ENCODE data around the gene EXOC6. TPM values are rescaled to one million over a fixed set of nuclear protein-coding genes. Genes with fewer than 3 reads are reported as not detected.

The EXOC6 gene
- polyA plus RNA-seq, 2 donors = 1.4 to 2.0 TPM

DNA sequence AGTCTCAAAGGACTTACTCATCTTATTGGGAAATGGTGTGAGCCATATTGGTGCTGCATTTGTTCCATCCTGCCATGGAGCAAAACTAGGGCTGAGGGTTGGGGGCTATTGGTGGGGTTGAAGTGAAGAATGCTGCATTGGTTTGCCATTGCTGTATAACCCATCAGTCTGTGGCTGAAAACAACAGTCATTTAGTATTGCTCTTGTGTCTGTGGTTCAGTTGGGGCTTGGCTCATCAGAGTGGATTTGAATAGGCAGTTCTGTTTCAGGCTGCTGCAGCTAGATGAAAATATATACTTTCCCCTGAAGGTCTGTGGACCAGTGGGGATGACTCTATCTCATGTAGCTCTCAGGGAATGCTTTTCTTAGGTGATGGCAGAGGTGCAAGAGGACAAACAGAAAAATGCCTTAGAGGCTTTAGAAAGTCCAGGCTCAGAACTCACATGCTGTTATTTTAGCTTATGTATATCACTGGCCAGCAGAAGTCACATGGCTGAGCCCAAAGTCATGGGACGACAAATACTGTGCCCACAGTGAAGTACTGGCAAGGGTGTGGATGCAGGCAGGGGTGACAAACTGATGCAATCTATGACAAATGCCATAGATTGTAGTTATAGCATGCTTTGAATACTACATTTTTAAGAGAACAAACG lies 15.2 kb upstream of the EXOC6 start:
- Histone ChIP-seq H3K27ac (ENCODE audit: low read depth in 2 of 2, low read length in 1 of 2) (no peak overlapping the region), H3K9me3 (ENCODE audit: control insufficient read depth in 2 of 2, insufficient read depth in 1 of 2, low read depth in 1 of 2, low read length in 1 of 2) (no peaks in the 10 kb centered on the region), H3K27me3 (ENCODE audit: control insufficient read depth in 1 of 2, insufficient read depth in 2 of 2, low read length in 2 of 2) (peaks cover 0 to 2% of the 10 kb centered on the region in 2 donors), H3K4me3 (ENCODE audit: low read depth in 1 of 2, low read length in 2 of 2) (no peak overlapping the region), H3K36me3 (ENCODE audit: control insufficient read depth in 2 of 2, insufficient read depth in 2 of 2, low read length in 1 of 2) (no peaks in the 10 kb centered on the region), H3K4me1 (ENCODE audit: control insufficient read depth in 2 of 2, insufficient read depth in 2 of 2, low read length in 1 of 2) (no peaks in the 10 kb centered on the region)
- 65 to 72% methylated on average over 2 of the region's 2 CpGs for WGBS, 2 donors

DNA sequence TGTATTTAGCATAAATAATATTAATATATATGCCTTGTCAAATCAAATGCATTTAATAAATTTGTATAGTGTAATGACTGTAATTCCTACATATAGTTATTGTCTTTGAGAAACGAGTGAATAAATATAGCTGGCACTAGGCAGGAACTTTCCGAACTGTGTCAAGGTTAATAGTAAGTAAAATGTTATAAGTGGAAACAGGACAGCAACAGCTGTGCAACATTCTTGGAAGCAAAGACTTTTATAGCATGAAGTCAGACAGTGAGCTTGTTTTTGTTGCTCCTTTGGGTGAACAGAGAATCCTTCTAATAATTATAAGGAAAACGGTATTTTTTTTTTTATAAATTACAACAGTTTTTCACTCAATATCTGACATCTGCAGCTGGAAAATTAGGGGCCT lies 14.0 kb upstream of the EXOC6 start:
- Histone ChIP-seq H3K27ac (ENCODE audit: low read depth in 2 of 2, low read length in 1 of 2) (no peak overlapping the region), H3K9me3 (ENCODE audit: control insufficient read depth in 2 of 2, insufficient read depth in 1 of 2, low read depth in 1 of 2, low read length in 1 of 2) (no peaks in the 10 kb centered on the region)
- 62 to 72% methylated on average over 3 of the region's 3 CpGs for WGBS, 2 donors

DNA sequence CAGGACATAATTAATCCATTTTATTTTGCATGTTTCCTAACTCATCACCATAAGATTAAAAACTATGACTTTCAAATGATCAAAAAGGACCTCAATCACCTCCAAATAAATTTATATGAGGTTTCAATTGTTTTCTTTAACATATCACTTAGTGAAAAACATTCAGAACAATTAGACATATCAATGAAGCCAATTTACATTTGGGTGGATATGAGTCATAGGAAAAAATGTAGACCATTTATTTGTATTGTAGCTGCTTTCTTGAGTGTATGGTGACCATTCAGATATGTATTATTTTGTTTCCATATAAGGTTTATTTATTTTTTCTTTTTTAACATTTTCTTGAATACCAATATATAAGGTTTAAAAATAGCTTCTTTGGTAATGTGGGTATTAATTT lies 13.3 kb upstream of the EXOC6 start:
- H3K4me3 ChIP-seq (ENCODE audit: low read depth in 1 of 2, low read length in 2 of 2) = no peak overlapping the region
- H3K27ac ChIP-seq (ENCODE audit: low read depth in 2 of 2, low read length in 1 of 2) = no peak overlapping the region
- no peaks in the 10 kb centered on the region for H3K4me1 ChIP-seq (ENCODE audit: control insufficient read depth in 2 of 2, insufficient read depth in 2 of 2, low read length in 1 of 2)
- no peaks in the 10 kb centered on the region for H3K36me3 ChIP-seq (ENCODE audit: control insufficient read depth in 2 of 2, insufficient read depth in 2 of 2, low read length in 1 of 2)
- H3K27me3 ChIP-seq (ENCODE audit: control insufficient read depth in 1 of 2, insufficient read depth in 2 of 2, low read length in 2 of 2) = peaks cover 0 to 2% of the 10 kb centered on the region in 2 donors
- no peaks in the 10 kb centered on the region for H3K9me3 ChIP-seq (ENCODE audit: control insufficient read depth in 2 of 2, insufficient read depth in 1 of 2, low read depth in 1 of 2, low read length in 1 of 2)

More for the DNA sequence above, 14.0 kb upstream of the EXOC6 start:
- Histone ChIP-seq H3K4me1 (ENCODE audit: control insufficient read depth in 2 of 2, insufficient read depth in 2 of 2, low read length in 1 of 2) (no peaks in the 10 kb centered on the region), H3K27me3 (ENCODE audit: control insufficient read depth in 1 of 2, insufficient read depth in 2 of 2, low read length in 2 of 2) (peaks cover 0 to 2% of the 10 kb centered on the region in 2 donors), H3K4me3 (ENCODE audit: low read depth in 1 of 2, low read length in 2 of 2) (no peak overlapping the region), H3K36me3 (ENCODE audit: control insufficient read depth in 2 of 2, insufficient read depth in 2 of 2, low read length in 1 of 2) (no peaks in the 10 kb centered on the region)

DNA sequence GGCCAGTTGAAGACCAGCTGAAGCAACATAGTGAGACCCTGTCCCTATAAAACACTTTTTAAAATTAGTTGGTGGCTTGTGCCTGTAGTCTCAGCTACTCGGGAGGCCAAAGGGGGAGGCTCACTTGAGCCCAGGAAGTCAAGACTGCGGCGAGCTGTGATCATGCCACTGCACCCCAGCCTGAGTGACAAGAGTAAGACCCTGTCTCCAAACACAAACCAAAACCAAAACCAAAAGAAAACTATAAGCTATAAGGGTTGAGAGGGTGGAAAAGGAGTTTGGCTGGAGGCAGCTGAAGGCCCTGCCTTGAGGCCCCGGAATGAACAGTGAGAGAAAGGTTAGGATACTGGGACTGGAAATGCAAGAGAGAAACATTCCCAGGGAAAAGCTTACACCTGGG lies 10.9 kb upstream of the EXOC6 start:
- Histone ChIP-seq H3K27me3 (ENCODE audit: control insufficient read depth in 1 of 2, insufficient read depth in 2 of 2, low read length in 2 of 2) (peaks cover 0 to 2% of the 10 kb centered on the region in 2 donors), H3K36me3 (ENCODE audit: control insufficient read depth in 2 of 2, insufficient read depth in 2 of 2, low read length in 1 of 2) (no peaks in the 10 kb centered on the region)

DNA sequence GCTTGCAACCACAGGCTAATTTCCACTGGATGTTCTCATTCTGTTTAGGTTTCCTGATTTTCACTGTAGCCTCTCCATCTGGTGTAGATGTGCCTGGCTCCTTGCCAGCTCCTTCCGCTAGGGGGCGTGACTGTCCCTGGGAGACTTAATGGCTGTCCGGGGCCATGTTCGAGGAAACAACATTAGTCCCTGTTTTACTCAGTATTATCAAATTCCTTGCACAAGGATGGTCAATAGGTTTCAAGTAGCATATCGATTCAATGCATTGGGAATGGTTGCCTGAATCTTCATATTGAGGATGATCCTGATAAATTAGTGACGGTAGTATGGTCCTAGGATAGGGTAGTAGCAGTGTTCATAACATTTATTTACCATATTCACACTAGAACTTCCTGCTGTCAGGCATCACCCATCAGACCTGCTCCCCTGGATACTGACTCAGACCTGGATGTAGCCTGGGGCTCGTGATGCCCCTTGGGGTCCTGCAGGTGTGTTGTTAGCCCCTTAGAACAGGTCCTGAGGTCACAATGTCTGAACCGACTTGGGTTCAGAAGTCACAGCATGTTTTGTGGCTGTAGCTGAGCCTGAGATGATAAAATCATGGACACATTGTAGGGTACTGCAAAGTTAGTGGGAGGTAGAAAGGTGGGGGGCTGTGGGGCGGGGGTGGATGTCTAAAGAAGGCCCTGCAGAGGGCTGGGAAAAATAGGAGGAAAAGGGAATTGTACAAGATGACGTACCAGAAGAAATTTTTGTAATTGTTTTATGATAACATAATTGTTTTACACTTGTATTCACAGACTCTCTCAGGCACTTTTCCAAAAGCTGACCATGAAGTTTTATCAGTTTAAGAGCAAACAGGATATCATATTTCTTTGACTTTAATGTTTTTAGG lies 8.9 kb upstream of the EXOC6 start:
- WGBS, 2 donors = 48 to 50% methylated on average over 10 of the region's 10 CpGs

More for the DNA sequence above, 10.9 kb upstream of the EXOC6 start:
- Histone ChIP-seq H3K4me1 (ENCODE audit: control insufficient read depth in 2 of 2, insufficient read depth in 2 of 2, low read length in 1 of 2) (no peaks in the 10 kb centered on the region), H3K9me3 (ENCODE audit: control insufficient read depth in 2 of 2, insufficient read depth in 1 of 2, low read depth in 1 of 2, low read length in 1 of 2) (no peaks in the 10 kb centered on the region), H3K4me3 (ENCODE audit: low read depth in 1 of 2, low read length in 2 of 2) (no peak overlapping the region), H3K27ac (ENCODE audit: low read depth in 2 of 2, low read length in 1 of 2) (no peak overlapping the region)
- 83% methylated on average over 4 of the region's 4 CpGs for WGBS, 2 donors

DNA sequence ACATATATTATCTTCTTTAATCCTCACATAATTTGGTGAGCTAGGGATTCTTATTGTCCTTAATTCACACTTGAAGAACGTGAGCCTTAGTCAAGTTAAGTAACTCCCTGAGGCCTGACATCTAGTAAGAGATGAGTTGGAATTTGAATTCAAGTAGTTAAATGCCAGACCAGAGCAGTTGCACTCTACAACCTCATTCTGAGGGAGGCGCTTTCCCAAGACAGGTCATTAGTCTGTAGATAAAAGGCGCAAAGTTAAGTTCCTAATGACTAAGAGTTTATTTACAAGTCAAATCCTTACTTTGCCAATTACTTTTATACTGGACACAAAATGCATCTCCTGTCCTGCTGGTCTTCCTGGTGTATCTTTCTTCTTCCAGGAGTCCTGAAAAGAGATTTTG lies 3.6 kb upstream of the EXOC6 start:
- WGBS, 2 donors = 51 to 63% methylated on average over 3 of the region's 3 CpGs
- Histone ChIP-seq H3K27ac (ENCODE audit: low read depth in 2 of 2, low read length in 1 of 2) (no peak overlapping the region), H3K4me3 (ENCODE audit: low read depth in 1 of 2, low read length in 2 of 2) (no peak overlapping the region), H3K9me3 (ENCODE audit: control insufficient read depth in 2 of 2, insufficient read depth in 1 of 2, low read depth in 1 of 2, low read length in 1 of 2) (no peaks in the 10 kb centered on the region), H3K36me3 (ENCODE audit: control insufficient read depth in 2 of 2, insufficient read depth in 2 of 2, low read length in 1 of 2) (no peaks in the 10 kb centered on the region), H3K27me3 (ENCODE audit: control insufficient read depth in 1 of 2, insufficient read depth in 2 of 2, low read length in 2 of 2) (no peaks in the 10 kb centered on the region), H3K4me1 (ENCODE audit: control insufficient read depth in 2 of 2, insufficient read depth in 2 of 2, low read length in 1 of 2) (peaks cover 0 to 2% of the 10 kb centered on the region in 2 donors)

More for the DNA sequence above, 8.9 kb upstream of the EXOC6 start:
- Histone ChIP-seq H3K9me3 (ENCODE audit: control insufficient read depth in 2 of 2, insufficient read depth in 1 of 2, low read depth in 1 of 2, low read length in 1 of 2) (no peaks in the 10 kb centered on the region), H3K4me3 (ENCODE audit: low read depth in 1 of 2, low read length in 2 of 2) (no peak overlapping the region), H3K27ac (ENCODE audit: low read depth in 2 of 2, low read length in 1 of 2) (no peak overlapping the region), H3K36me3 (ENCODE audit: control insufficient read depth in 2 of 2, insufficient read depth in 2 of 2, low read length in 1 of 2) (no peaks in the 10 kb centered on the region), H3K4me1 (ENCODE audit: control insufficient read depth in 2 of 2, insufficient read depth in 2 of 2, low read length in 1 of 2) (no peaks in the 10 kb centered on the region), H3K27me3 (ENCODE audit: control insufficient read depth in 1 of 2, insufficient read depth in 2 of 2, low read length in 2 of 2) (peaks cover 0 to 2% of the 10 kb centered on the region in 2 donors)

DNA sequence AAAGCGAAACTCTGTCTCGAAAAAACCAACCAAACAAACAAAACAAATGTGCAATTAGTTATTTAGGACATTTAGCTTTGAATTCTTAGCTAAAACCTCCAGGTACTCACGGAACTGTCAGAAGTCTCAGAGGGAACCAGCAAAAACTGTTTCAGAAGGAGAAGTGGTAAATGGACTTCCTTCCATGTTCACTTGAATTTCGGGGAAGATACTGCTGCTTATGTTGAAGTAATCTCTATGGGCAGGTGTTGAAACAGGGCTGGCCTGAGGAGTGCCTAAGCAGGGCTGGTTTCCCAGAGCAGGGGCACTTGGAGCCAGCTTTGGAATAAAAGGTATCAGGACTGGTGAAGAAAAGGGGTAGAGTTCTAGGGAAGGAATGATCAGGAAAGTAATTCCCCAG lies 2.4 kb upstream of the EXOC6 start:
- H3K36me3 ChIP-seq (ENCODE audit: control insufficient read depth in 2 of 2, insufficient read depth in 2 of 2, low read length in 1 of 2) = no peaks in the 10 kb centered on the region
- H3K4me3 ChIP-seq (ENCODE audit: low read depth in 1 of 2, low read length in 2 of 2) = no peak overlapping the region
- H3K27me3 ChIP-seq (ENCODE audit: control insufficient read depth in 1 of 2, insufficient read depth in 2 of 2, low read length in 2 of 2) = no peaks in the 10 kb centered on the region
- 77 to 85% methylated on average over 4 of the region's 4 CpGs for WGBS, 2 donors
- H3K27ac ChIP-seq (ENCODE audit: low read depth in 2 of 2, low read length in 1 of 2) = no peak overlapping the region
- H3K9me3 ChIP-seq (ENCODE audit: control insufficient read depth in 2 of 2, insufficient read depth in 1 of 2, low read depth in 1 of 2, low read length in 1 of 2) = no peaks in the 10 kb centered on the region
- peaks cover 0 to 2% of the 10 kb centered on the region in 2 donors for H3K4me1 ChIP-seq (ENCODE audit: control insufficient read depth in 2 of 2, insufficient read depth in 2 of 2, low read length in 1 of 2)

DNA sequence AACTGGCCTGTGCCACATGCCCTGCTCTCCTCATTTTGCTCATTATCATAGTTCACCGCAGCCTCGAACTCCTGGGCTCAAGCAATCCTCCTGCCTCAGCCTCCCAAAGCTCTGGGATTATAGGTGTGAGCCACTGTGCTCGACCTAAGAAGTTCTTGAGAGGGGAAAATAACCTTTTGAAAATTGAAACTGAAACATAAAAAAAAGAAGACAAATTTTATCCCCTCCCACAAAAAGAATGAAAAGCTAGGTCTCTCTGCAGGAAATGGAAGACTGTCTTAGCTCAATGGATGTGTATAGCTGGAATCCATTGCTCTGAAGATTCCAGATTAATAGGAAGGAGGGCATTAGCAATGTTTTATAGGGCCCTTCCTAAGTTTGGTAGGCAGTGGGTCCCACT lies 2.0 kb upstream of the EXOC6 start:
- WGBS, 2 donors = 64 to 71% methylated on average over 3 of the region's 3 CpGs
- H3K36me3 ChIP-seq (ENCODE audit: control insufficient read depth in 2 of 2, insufficient read depth in 2 of 2, low read length in 1 of 2) = no peaks in the 10 kb centered on the region
- no peak overlapping the region for H3K4me3 ChIP-seq (ENCODE audit: low read depth in 1 of 2, low read length in 2 of 2)
- no peaks in the 10 kb centered on the region for H3K9me3 ChIP-seq (ENCODE audit: control insufficient read depth in 2 of 2, insufficient read depth in 1 of 2, low read depth in 1 of 2, low read length in 1 of 2)
- H3K27me3 ChIP-seq (ENCODE audit: control insufficient read depth in 1 of 2, insufficient read depth in 2 of 2, low read length in 2 of 2) = no peaks in the 10 kb centered on the region
- H3K27ac ChIP-seq (ENCODE audit: low read depth in 2 of 2, low read length in 1 of 2) = no peak overlapping the region
- H3K4me1 ChIP-seq (ENCODE audit: control insufficient read depth in 2 of 2, insufficient read depth in 2 of 2, low read length in 1 of 2) = peaks cover 0 to 2% of the 10 kb centered on the region in 2 donors

DNA sequence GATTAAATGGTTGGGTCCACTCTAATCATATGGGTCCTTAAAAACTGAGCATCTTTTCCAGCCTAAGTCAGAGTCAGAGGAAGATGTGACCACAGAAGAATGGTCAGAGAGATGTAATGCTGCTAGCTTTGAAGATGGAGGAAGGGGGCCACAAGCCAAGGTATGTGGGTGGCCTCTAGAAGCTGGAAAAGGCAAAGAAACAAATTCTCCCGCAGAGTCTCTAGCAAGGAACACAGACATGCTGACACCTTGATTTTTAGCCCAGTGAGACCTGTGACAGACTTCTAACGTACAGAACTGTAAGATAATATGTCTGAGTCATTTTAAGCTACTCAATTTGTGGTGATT lies 1.5 kb upstream of the EXOC6 start:
- WGBS, 2 donors = 65 to 70% methylated on average over 2 of the region's 2 CpGs
- no peak overlapping the region for H3K27ac ChIP-seq (ENCODE audit: low read depth in 2 of 2, low read length in 1 of 2)
- no peak overlapping the region for H3K4me3 ChIP-seq (ENCODE audit: low read depth in 1 of 2, low read length in 2 of 2)
- no peaks in the 10 kb centered on the region for H3K36me3 ChIP-seq (ENCODE audit: control insufficient read depth in 2 of 2, insufficient read depth in 2 of 2, low read length in 1 of 2)
- no peaks in the 10 kb centered on the region for H3K27me3 ChIP-seq (ENCODE audit: control insufficient read depth in 1 of 2, insufficient read depth in 2 of 2, low read length in 2 of 2)
- no peaks in the 10 kb centered on the region for H3K9me3 ChIP-seq (ENCODE audit: control insufficient read depth in 2 of 2, insufficient read depth in 1 of 2, low read depth in 1 of 2, low read length in 1 of 2)
- H3K4me1 ChIP-seq (ENCODE audit: control insufficient read depth in 2 of 2, insufficient read depth in 2 of 2, low read length in 1 of 2) = peaks cover 0 to 2% of the 10 kb centered on the region in 2 donors
